ENCODE data around the gene DNAJC3. TPM values are rescaled to one million over a fixed set of nuclear protein-coding genes. Genes with fewer than 3 reads are reported as not detected.
A peak's percentile ranks its signal among the peaks of the same experiment; 100 is the strongest.
"Not testable (repeated sequence)": the region's sequence is repeated elsewhere in the genome, so short reads cannot be mapped to it uniquely, and the experiment has no call there.

Gene DNAJC3
- total and polyA plus RNA-seq, 2 donors from 2014 or later: 20.1 to 65.9 TPM

- DNase-seq (no peak), FAIRE-seq (no peak)
- Histone ChIP-seq H3K9me3 (ENCODE audit: control insufficient read depth in 2 of 3, insufficient read depth in 1 of 3, low read length in 3 of 3) (no peaks in the 10 kb centered on the region), H3K27ac (ENCODE audit: low read depth in 2 of 2, low read length in 2 of 2) (no peak overlapping the region), H3K27me3 (ENCODE audit: control insufficient read depth, insufficient read depth, low read length) (no peaks in the 10 kb centered on the region), H3K4me1 (ENCODE audit: control insufficient read depth in 2 of 3, insufficient read depth in 2 of 3, low read depth in 1 of 3, low read length in 3 of 3) (peaks cover 0 to 9% (median 2%) of the 10 kb centered on the region in 3 donors), H3K36me3 (ENCODE audit: control insufficient read depth in 2 of 3, insufficient read depth in 3 of 3, low read length in 3 of 3) (no peaks in the 10 kb centered on the region), H3K4me3 (ENCODE audit: low read length in 3 of 3) (peak overlapping the region in 2 of 3 donors; percentile 27 to 86), H3K9ac (ENCODE audit: low read length in 3 of 3) (peak overlapping the region in 1 of 3 donors; percentile 20)
- intact Hi-C loops (cut with DNase I): no loop called here
- no peak for TF ChIP-seq CTCF (IDR thresholded peaks at IDR 0.05; ENCODE audit: borderline replicate concordance, extremely low read depth, insufficient read depth)
These were observed 2.0 kb downstream of the DNAJC3 start for GRCh38 chr13:95678967-95679366.

- FAIRE-seq (no peak), DNase-seq (no peak)
- Histone ChIP-seq H3K4me1 (ENCODE audit: control insufficient read depth in 2 of 3, insufficient read depth in 2 of 3, low read depth in 1 of 3, low read length in 3 of 3) (peaks cover 0 to 9% (median 4%) of the 10 kb centered on the region in 3 donors), H3K9ac (ENCODE audit: low read length in 3 of 3) (no peak overlapping the region), H3K4me3 (ENCODE audit: low read length in 3 of 3) (no peak overlapping the region), H3K27ac (ENCODE audit: low read depth in 2 of 2, low read length in 2 of 2) (no peak overlapping the region), H3K27me3 (ENCODE audit: control insufficient read depth, insufficient read depth, low read length) (no peaks in the 10 kb centered on the region), H3K9me3 (ENCODE audit: control insufficient read depth in 2 of 3, insufficient read depth in 1 of 3, low read length in 3 of 3) (no peaks in the 10 kb centered on the region), H3K36me3 (ENCODE audit: control insufficient read depth in 2 of 3, insufficient read depth in 3 of 3, low read length in 3 of 3) (no peaks in the 10 kb centered on the region)
- intact Hi-C loops (cut with DNase I): no loop called here
- TF ChIP-seq CTCF (IDR thresholded peaks at IDR 0.05; ENCODE audit: borderline replicate concordance, extremely low read depth, insufficient read depth): no peak
These were observed 2.8 kb downstream of the DNAJC3 start for GRCh38 chr13:95679722-95680121.

GRCh38 chr13:95684418-95684817, 7.5 kb downstream of the DNAJC3 start:
- no peak for FAIRE-seq
- no peak for TF ChIP-seq CTCF (IDR thresholded peaks at IDR 0.05; ENCODE audit: borderline replicate concordance, extremely low read depth, insufficient read depth)
- H3K36me3 ChIP-seq (ENCODE audit: control insufficient read depth in 2 of 3, insufficient read depth in 3 of 3, low read length in 3 of 3): no peaks in the 10 kb centered on the region
- intact Hi-C loops (cut with DNase I): no loop called here
- no peak overlapping the region for H3K27ac ChIP-seq (ENCODE audit: low read depth in 2 of 2, low read length in 2 of 2)
- H3K4me1 ChIP-seq (ENCODE audit: control insufficient read depth in 2 of 3, insufficient read depth in 2 of 3, low read depth in 1 of 3, low read length in 3 of 3): peaks cover 0 to 2% (median 0%) of the 10 kb centered on the region in 3 donors
- H3K9ac ChIP-seq (ENCODE audit: low read length in 3 of 3): no peak overlapping the region
- H3K9me3 ChIP-seq (ENCODE audit: control insufficient read depth in 2 of 3, insufficient read depth in 1 of 3, low read length in 3 of 3): peaks cover 0 to 8% (median 0%) of the 10 kb centered on the region in 3 donors
- H3K27me3 ChIP-seq (ENCODE audit: control insufficient read depth, insufficient read depth, low read length): no peaks in the 10 kb centered on the region
- no peak overlapping the region for H3K4me3 ChIP-seq (ENCODE audit: low read length in 3 of 3)
- DNase-seq: no peak

GRCh38 chr13:95684960-95685359, 8.0 kb downstream of the DNAJC3 start:
- H3K4me1 ChIP-seq (ENCODE audit: control insufficient read depth in 2 of 3, insufficient read depth in 2 of 3, low read depth in 1 of 3, low read length in 3 of 3); H3K27me3 ChIP-seq (ENCODE audit: control insufficient read depth, insufficient read depth, low read length); intact Hi-C loops (cut with DNase I); H3K9ac ChIP-seq (ENCODE audit: low read length in 3 of 3); FAIRE-seq; H3K36me3 ChIP-seq (ENCODE audit: control insufficient read depth in 2 of 3, insufficient read depth in 3 of 3, low read length in 3 of 3); H3K27ac ChIP-seq (ENCODE audit: low read depth in 2 of 2, low read length in 2 of 2); DNase-seq; H3K9me3 ChIP-seq (ENCODE audit: control insufficient read depth in 2 of 3, insufficient read depth in 1 of 3, low read length in 3 of 3); H3K4me3 ChIP-seq (ENCODE audit: low read length in 3 of 3): not testable (repeated sequence)

All from kidney (tissue), 14 donors.